ENCODE measurements around the gene PRTFDC1.
"Not testable (repeated sequence)": the region's sequence is repeated elsewhere in the genome, so short reads cannot be mapped to it uniquely, and the experiment has no call there.

PRTFDC1 gene

GRCh38 chr10:24952143-24952706, at the start of gene PRTFDC1:
Gene PRTFDC1, minus strand, starts transcription at chr10:24952606. Its CDS starts 31 bp downstream, at chr10:24952575.
- DNase-seq, result peak; percentile 24 to 34

GRCh38 chr10:24998044-24998443, 45.6 kb upstream of the PRTFDC1 start:
- DNase-seq, result no peak

- no peak for DNase-seq
Observed at GRCh38 chr10:24995072-24995471, 42.7 kb upstream of the PRTFDC1 start.

GRCh38 chr10:24993237-24993958, 41.0 kb upstream of the PRTFDC1 start:
- no peak for DNase-seq

GRCh38 chr10:24992512-24993133, 40.2 kb upstream of the PRTFDC1 start:
- no peak for DNase-seq

GRCh38 chr10:24991298-24991697, 38.9 kb upstream of the PRTFDC1 start:
- no peak for DNase-seq

GRCh38 chr10:24989867-24990266, 37.5 kb upstream of the PRTFDC1 start:
- no peak for DNase-seq

GRCh38 chr10:24988831-24989640, 36.6 kb upstream of the PRTFDC1 start:
- no peak for DNase-seq

GRCh38 chr10:24984906-24985305, 32.5 kb upstream of the PRTFDC1 start:
- no peak for DNase-seq

GRCh38 chr10:24983946-24984345, 31.5 kb upstream of the PRTFDC1 start:
- no peak for DNase-seq

- DNase-seq, result no peak
Observed at GRCh38 chr10:24983130-24983529, 30.7 kb upstream of the PRTFDC1 start.

- no peak for DNase-seq
Observed at GRCh38 chr10:24982319-24983112, 30.1 kb upstream of the PRTFDC1 start.

GRCh38 chr10:24981161-24981710, 28.8 kb upstream of the PRTFDC1 start:
- no peak for DNase-seq

- DNase-seq, result no peak
Observed at GRCh38 chr10:24979685-24980084, 27.3 kb upstream of the PRTFDC1 start.

- no peak for DNase-seq
Observed at GRCh38 chr10:24974976-24975375, 22.6 kb upstream of the PRTFDC1 start.

GRCh38 chr10:24973163-24973562, 20.8 kb upstream of the PRTFDC1 start:
- no peak for DNase-seq

- DNase-seq, result no peak
Observed at GRCh38 chr10:24971374-24971773, 19.0 kb upstream of the PRTFDC1 start.

- no peak for DNase-seq
Observed at GRCh38 chr10:24969841-24970281, 17.5 kb upstream of the PRTFDC1 start.

- not testable (repeated sequence) for DNase-seq
Observed at GRCh38 chr10:24968951-24969350, 16.5 kb upstream of the PRTFDC1 start.

- DNase-seq, result no peak
Observed at GRCh38 chr10:24968349-24968748, 15.9 kb upstream of the PRTFDC1 start.

- no peak for DNase-seq
Observed at GRCh38 chr10:24966962-24967481, 14.6 kb upstream of the PRTFDC1 start.

- DNase-seq, result no peak
Observed at GRCh38 chr10:24965051-24965450, 12.6 kb upstream of the PRTFDC1 start.
